GM12891 (cell line): ENCODE results near the gene SPACA4.
A peak's percentile ranks its signal among the peaks of the same experiment; 100 is the strongest.
"Not testable (repeated sequence)": the region's sequence is repeated elsewhere in the genome, so short reads cannot be mapped to it uniquely, and the experiment has no call there.

Experiments used
- DNase-seq: peaks from one replicate; pipeline ENCODE4 v3.0.0; 2011; ENCODE audit warnings: low spot score; ENCODE audit not compliant: insufficient read length
- FAIRE-seq: peaks from 2 replicates; lab custom pipeline; 2011; peaks lifted over from hg19 to GRCh38; lab: Jason Lieb, UNC
- PAX5 ChIP-seq: IDR thresholded peaks from 2 replicates; pipeline ENCODE4 v1.6.1; 2011; ENCODE audit warnings: low read length, moderate library complexity, mild to moderate bottlenecking; ENCODE audit not compliant: insufficient read depth, severe bottlenecking
- POLR2A ChIP-seq: IDR thresholded peaks from 2 replicates; pipeline ENCODE4 v1.6.1; 2011; ENCODE audit warnings: low read depth, low read length, control low read depth
- POLR2AphosphoS5 ChIP-seq: IDR thresholded peaks from 2 replicates; pipeline ENCODE4 v1.6.1; 2011; ENCODE audit warnings: low read depth, low read length, control low read depth
- POU2F2 ChIP-seq: IDR thresholded peaks from 2 replicates; pipeline ENCODE4 v1.6.1; 2011; ENCODE audit warnings: low read depth, mild to moderate bottlenecking, control low read depth, low read length, moderate library complexity
- SPI1 ChIP-seq: IDR thresholded peaks from 2 replicates; pipeline ENCODE4 v1.6.1; 2011; ENCODE audit warnings: low read depth, low read length, control low read depth
- TAF1 ChIP-seq: IDR thresholded peaks from 2 replicates; pipeline ENCODE4 v1.6.1; 2011; ENCODE audit warnings: low read depth, low read length, control low read depth

Gene SPACA4

DNA sequence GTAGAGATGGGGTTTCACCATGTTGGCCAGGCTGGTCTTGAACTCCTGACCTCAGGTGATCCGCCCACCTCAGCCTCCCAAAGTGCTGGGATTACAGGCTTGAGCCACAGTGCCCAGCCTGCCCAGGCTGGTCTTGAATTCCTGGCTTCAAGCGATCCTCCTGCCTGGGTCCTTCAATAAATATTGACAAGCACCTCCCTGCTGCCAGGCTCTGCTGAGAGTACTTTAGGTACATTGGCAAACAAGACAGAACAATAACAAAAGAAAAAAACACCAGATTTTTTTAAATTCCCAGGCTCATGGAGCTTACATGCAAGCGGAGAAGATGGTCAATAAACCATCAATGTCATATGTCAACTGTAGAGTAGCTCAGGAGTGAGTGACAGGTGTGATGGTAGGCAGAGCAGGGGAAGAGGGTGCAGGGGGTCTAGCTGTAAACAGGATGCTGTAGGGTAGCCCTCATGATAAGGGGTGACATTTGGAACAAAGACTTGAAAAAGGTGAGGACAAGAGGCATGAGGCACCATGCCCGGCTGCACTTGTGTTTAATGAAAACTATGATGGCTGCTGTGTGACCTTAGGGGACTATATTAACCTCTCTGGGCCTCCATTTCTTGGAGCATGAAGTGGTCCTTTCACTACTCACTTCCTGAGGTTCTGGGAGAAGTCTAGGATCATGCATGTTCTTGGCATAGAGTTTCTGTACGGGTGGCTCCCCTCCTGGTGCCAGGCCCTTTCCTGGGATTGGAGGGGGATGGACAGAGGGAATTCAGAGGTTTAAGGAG lies 35.0 kb upstream of the SPACA4 start:
- TF ChIP-seq POU2F2 (no peak), POLR2A (no peak), TAF1 (no peak), POLR2AphosphoS5 (no peak), SPI1 (no peak)
- DNase-seq (no peak), FAIRE-seq (no peak)

GRCh38 chr19:48573163-48573505 lies 33.4 kb upstream of the SPACA4 start:
- DNase-seq (no peak), FAIRE-seq (no peak)
- TF ChIP-seq TAF1 (no peak), SPI1 (no peak), POU2F2 (no peak), POLR2A (no peak), PAX5 (no peak), POLR2AphosphoS5 (no peak)

DNA sequence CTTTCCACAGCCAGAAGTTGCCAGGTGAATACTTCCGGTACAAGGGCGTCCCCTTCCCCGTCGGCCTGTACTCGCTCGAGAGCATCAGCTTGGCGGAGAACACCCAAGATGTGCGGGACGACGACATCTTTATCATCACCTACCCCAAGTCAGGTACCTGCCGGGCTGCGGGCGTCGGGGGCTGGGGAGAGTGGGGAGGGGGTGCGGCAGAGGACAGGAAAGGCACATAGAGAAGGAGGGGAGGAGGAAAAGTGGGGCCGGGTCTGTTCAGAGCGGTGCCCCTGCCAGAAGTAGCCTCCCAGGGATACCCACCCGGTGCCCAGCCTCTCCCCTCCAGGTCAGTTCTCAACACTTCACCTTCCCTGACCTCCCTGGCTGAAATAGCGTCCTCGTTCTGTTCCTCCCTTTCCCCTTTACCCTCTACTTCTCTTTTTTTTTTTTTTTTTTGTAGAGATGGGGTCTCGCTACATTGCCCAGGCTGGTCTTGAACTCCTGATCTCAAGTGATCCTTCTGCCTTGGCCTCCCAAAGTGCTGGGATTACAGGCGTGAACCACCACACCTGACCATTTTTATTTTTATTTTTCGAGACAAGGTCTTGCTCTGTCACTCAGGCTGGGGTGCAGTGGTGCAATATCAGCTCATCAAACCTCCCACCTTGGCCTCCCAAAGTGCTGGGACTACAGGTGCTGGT lies 30.5 kb upstream of the SPACA4 start:
- TF ChIP-seq POU2F2 = no peak
- TF ChIP-seq POLR2A = no peak
- no peak for TF ChIP-seq PAX5
- TF ChIP-seq TAF1 = no peak
- TF ChIP-seq POLR2AphosphoS5 = no peak
- no peak for TF ChIP-seq SPI1
- FAIRE-seq (no peak), DNase-seq (no peak)

GRCh38 chr19:48577908-48578307 lies 28.6 kb upstream of the SPACA4 start:
- not testable (repeated sequence) for FAIRE-seq, DNase-seq

DNA sequence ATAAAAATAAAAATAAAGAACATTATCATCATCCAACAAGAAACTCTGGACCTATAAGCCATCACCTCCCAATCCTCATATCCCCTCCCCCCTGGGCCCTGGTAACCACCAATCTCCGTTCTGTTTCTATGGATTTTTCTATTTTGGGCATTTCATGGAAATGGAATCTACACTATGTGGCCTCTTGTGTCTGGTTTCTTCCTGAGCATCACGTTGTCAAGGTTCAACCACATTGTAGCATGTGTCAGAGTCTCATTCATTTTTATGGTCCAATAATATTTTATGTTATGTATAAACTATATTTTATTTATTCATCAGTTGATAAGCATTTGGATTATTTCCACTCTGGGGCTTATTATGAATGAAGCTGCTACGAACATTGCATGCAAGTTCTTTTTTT lies 27.7 kb upstream of the SPACA4 start:
- TF ChIP-seq SPI1 (no peak), PAX5 (no peak), POLR2AphosphoS5 (no peak), TAF1 (no peak), POLR2A (no peak), POU2F2 (no peak)
- DNase-seq (no peak), FAIRE-seq (no peak)

GRCh38 chr19:48582168-48582567 lies 24.4 kb upstream of the SPACA4 start:
- no peak for FAIRE-seq
- DNase-seq = no peak

GRCh38 chr19:48587387-48587786 lies 19.2 kb upstream of the SPACA4 start:
- TF ChIP-seq POU2F2 (no peak), POLR2A (no peak), POLR2AphosphoS5 (no peak), PAX5 (no peak), SPI1 (no peak)
- DNase-seq (no peak), FAIRE-seq (no peak)

More at GRCh38 chr19:48582168-48582567, 24.4 kb upstream of the SPACA4 start:
- TF ChIP-seq PAX5 (no peak), POU2F2 (no peak), TAF1 (no peak), SPI1 (no peak), POLR2AphosphoS5 (no peak), POLR2A (no peak)

GRCh38 chr19:48588670-48589401 lies 17.7 kb upstream of the SPACA4 start:
- TF ChIP-seq SPI1 (no peak), POLR2AphosphoS5 (no peak), TAF1 (no peak), POLR2A (no peak), PAX5 (no peak), POU2F2 (no peak)
- peak; percentile 78 for FAIRE-seq
- DNase-seq = peak; percentile 90

DNA sequence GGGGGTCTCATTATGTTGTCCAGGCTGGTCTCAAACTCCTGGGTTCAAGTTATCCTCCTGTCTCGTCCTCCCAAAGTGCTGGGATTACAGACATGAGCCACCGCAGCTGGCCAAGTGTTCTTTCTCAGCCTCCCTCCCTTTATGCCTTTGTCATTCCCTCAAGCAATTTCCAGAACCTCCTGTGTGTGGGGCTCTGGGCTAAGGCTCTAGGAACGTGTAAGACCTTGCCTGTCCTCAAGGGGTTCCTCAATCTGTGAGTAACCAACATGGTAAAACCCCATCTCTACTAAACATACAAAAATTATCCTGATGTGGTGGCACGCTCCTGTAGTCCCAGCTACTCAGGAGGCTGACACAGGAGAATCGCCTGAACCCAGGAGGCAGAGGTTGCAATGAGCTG lies 15.5 kb upstream of the SPACA4 start:
- FAIRE-seq (no peak), DNase-seq (no peak)
- no peak for TF ChIP-seq POLR2AphosphoS5
- TF ChIP-seq TAF1 = no peak
- TF ChIP-seq POLR2A = no peak
- TF ChIP-seq POU2F2 = no peak
- TF ChIP-seq SPI1 = no peak
- TF ChIP-seq PAX5 = no peak

DNA sequence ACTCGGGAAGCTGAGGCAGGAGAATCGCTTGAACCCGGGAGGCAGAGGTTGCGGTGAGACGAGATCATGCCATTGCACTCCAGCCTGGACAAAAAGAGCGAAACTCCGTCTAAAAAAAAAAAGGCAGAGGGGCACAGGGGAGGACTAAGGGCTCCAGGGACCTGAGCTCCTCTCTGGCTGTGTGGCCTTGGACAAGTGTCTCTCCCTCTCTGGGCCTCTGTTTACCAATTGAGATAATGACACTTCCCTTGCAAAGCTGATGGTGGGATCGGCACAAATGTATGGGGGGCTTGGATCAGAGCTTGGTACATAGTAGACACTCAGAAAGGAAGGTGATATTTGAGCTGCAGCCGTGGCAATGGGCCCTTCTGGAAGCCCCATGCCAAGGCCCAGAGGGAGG lies 11.4 kb upstream of the SPACA4 start:
- TF ChIP-seq SPI1 = no peak
- TF ChIP-seq PAX5 = no peak
- TF ChIP-seq TAF1 = no peak
- TF ChIP-seq POLR2AphosphoS5 = no peak
- no peak for TF ChIP-seq POLR2A
- TF ChIP-seq POU2F2 = no peak
- DNase-seq (no peak), FAIRE-seq (no peak)
